GM12872 (cell line): ENCODE data around the gene DNM1.

Source experiments
- TF ChIP-seq, protein P1 (sequence below): IDR thresholded peaks from 3 replicates; pipeline ENCODE4 v1.5.1; 2011; ENCODE audit warnings: low read depth, mild to moderate bottlenecking, low read length, moderate library complexity; ENCODE audit not compliant: insufficient read depth

The DNM1 gene

DNA sequence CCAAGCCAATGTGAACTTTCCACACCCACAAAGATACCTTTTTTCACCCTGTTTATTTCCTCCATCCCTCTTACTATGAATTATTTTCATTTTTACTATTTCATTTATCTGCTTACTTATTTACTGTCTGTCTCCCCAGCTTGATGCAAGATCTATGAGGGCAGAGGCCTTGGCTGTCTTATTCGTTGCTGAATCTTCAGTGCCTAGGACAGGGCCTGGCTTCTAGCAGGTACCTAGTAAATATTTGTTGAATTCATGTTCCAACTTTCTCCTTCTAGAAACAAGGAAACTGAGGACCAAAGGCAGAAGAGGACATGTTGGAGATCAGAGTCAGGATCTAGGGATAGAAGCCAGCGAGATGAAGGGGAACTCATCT is 543 bp upstream of the DNM1 start:
- TF ChIP-seq, protein P1, sequence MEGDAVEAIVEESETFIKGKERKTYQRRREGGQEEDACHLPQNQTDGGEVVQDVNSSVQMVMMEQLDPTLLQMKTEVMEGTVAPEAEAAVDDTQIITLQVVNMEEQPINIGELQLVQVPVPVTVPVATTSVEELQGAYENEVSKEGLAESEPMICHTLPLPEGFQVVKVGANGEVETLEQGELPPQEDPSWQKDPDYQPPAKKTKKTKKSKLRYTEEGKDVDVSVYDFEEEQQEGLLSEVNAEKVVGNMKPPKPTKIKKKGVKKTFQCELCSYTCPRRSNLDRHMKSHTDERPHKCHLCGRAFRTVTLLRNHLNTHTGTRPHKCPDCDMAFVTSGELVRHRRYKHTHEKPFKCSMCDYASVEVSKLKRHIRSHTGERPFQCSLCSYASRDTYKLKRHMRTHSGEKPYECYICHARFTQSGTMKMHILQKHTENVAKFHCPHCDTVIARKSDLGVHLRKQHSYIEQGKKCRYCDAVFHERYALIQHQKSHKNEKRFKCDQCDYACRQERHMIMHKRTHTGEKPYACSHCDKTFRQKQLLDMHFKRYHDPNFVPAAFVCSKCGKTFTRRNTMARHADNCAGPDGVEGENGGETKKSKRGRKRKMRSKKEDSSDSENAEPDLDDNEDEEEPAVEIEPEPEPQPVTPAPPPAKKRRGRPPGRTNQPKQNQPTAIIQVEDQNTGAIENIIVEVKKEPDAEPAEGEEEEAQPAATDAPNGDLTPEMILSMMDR: no peak

DNA sequence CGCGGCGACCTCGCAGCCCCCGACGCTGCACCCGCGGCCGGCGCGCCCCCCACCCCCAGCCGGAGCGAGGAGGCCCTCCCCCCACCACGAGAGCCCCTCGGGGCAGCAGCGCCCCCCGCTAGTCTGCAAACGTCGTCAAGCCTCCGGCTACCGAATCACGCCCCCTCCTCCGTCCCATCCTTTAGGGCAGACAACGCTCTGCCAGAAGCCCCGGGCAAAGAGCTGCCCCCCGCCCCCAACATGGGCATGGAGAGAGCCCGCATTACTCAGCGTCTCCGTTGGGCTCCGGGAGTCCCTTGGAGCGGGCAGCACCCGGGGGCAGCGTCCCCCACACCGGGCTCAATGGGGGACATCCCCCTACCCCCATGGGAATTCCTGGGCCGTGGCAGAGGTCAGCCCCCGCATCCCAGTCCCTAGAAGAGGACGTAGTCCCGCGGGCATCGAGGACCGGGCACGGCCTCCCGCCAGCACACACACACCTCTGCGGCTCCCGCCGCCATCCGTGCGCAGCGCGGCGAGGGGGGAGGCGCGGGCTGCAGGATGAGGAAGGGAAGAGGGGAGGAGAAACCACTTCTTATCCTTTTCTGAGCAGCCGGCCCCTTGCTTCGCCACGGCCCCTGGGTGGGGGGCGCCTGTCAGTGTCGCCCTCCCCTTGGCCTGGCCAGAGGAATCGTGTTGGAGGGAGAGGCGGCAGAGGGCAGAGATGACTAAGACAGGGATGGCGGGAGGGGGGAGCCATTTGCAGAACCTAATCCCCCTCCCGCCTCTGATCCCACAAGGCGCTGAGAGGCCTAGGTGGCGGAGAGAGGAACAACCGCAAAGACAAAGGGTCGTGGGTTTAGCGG is 750 bp downstream of the DNM1 start:
- TF ChIP-seq, protein P1: no peak

DNA sequence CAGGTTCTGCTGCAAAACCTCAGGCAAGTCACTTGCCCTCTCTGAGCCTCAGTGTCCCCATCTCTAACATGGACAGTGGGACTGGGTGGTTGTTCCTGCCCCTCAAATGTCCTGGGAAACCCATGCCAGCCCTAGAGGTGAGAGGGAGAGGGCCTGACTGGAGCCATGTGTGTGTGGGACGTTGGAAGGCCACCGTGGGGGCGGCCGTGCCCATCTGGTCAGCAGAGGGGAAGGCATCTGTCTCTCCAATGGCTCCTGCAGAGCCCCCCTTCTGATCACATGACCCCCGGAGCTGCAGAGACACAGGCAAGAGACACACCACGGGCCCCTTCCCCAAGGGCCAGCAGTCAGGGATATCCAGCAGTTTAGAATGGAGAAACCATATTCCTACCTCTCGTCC is 1.7 kb downstream of the DNM1 start:
- TF ChIP-seq, protein P1: no peak

DNA sequence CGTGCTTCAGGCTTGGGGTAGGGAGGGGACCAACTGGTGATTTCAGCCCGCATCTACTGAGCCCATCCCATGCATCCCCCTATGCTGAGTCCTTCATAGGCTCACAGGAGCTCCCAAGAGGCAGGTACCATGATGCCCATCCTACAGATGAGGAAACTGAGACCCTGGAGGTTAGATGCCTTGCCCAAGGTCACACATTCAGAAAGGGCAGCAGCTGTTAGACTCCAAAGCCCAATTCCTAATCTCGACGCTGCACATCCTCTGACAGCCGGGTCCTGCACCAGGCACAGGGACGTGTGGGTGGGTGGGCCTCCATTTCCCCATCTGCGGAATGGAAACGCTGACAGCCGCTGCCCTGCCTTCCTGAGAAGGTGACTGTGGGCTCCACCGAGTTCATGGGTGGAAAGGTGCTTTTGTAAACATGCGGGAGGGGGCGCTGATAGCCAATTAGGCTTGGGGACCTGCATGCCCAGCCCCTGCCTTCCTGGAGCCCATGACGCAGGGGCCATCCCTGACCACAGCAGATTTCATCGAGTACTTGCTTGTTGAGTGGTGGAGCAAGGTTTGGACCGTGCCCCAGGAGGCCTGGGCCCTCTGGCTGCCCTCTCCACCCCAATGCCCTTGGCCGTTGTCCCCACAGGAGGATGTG is 2.2 kb downstream of the DNM1 start:
- TF ChIP-seq, protein P1: no peak

DNA sequence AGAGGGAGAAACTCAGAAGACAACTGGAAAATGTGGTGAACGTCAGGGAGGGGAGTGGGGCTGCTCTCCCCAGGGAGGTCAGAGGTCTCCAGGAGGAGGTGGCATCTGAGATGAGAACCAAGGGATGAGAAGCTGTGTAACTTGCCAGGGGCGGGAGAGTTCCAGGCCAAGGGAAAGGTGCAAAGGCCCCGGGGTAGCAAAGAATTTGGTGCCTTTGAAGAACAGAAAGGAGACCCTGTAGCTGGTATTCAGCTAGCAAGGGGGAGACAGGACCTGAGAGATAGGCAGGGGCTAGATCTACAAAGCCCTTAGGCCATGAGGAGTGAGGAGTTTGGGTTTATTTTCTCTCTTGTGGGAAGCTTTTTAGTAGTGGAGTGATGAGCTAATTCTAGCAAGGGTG is 3.3 kb downstream of the DNM1 start:
- TF ChIP-seq, protein P1: no peak

DNA sequence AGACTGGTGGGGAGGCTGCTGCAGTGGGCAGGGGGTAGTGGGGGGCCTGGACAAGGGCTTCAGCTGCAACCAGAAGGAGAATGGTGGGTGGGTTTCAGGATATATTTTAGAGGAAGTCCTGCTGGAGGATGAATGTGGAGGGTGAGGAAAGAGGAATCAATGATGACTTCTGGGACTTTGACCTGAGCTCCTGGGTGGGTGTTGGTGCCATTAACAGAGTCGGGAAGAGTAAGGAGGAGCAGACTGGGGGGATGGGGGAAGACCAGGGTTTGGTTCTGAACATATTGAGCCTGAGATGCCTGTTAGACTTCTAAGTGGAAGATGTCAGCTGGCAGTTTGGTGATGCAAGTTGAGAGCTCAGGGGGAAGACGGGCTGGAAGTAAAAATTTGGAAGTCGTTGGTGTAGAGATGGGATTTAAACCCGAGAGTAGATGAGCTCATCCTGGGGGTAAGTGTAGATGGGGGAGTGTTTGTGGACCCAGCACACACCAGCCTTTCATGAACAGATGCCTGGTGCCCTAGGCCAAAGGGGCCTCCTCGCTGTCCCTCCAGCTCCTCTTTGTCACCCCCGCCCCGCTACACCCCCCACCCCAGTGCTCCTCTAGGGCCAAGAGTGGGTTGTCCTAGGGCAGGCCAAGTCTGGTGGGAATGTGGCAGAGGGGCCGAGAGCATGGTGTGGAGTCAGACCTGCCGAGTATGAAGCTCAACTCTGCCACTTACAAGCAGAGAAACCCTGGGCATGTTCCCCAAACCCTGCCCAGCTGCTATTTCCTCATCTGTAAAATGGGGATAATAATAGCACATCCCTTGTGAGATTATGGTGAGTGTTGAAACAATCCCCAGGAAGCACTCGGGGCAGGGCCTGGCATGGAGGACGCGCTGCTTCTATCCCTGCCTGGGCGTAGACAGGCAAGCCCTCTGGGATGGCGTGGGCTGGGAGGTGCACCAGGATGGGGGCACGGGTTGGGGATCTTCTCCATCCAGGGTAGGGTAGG is 4.0 kb downstream of the DNM1 start:
- TF ChIP-seq, protein P1: no peak

DNA sequence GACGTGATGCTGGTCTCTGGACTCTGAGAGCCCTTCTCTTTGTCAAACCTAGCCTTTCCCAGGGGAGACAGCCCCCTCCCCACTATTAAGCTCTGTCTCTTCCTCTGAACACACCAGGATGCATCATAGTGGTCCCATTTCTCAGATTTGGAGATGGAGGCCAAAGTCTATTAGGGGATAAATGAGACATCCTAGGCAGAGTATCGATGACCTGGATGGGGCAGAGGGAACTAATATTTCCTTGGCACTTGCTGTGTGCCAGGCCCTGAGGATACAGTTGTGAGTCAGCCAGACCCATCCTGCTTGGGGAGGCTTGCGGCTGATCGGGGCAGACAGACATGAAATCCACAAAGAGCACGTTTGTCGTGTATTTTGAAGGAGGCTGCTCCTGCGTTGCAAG is 5.2 kb downstream of the DNM1 start:
- TF ChIP-seq, protein P1: no peak
